PFSK-1 (cell line): ENCODE results near the gene ARL5B.

Source experiments
- FOXP2 ChIP-seq: optimal IDR thresholded peaks from 2 replicates; pipeline ENCODE3; 2011; ENCODE audit warnings: borderline replicate concordance, control low read depth, inconsistent platforms; ENCODE audit not compliant: insufficient read depth; ENCODE audit errors: extremely low read length, extremely low read depth
- POLR2AphosphoS5 ChIP-seq: IDR thresholded peaks from 2 replicates; pipeline ENCODE4 v1.6.1; 2012; ENCODE audit warnings: low read depth, mild to moderate bottlenecking, control low read depth, low read length, moderate library complexity
- SIN3A ChIP-seq: IDR thresholded peaks from 2 replicates; pipeline ENCODE4 v1.6.1; 2012; ENCODE audit warnings: mild to moderate bottlenecking, low read length, moderate library complexity, borderline replicate concordance; ENCODE audit not compliant: insufficient read depth
- TAF1 ChIP-seq: IDR thresholded peaks from 2 replicates; pipeline ENCODE4 v1.6.1; 2012; ENCODE audit warnings: low read length, control low read depth, borderline replicate concordance; ENCODE audit not compliant: insufficient read depth
- TF ChIP-seq, protein P1 (sequence below), 2 experiments: IDR thresholded peaks; 2 replicates each; pipeline versions ENCODE4 v1.6.1 to v1.8.0; 2011 to 2012; ENCODE audit warnings: low read depth in 2 of 2, low read length in 2 of 2, control low read depth in 1 of 2, inconsistent platforms in 1 of 2, mild to moderate bottlenecking in 1 of 2, moderate library complexity in 1 of 2; ENCODE audit not compliant: insufficient read depth in 1 of 2

The ARL5B gene

DNA sequence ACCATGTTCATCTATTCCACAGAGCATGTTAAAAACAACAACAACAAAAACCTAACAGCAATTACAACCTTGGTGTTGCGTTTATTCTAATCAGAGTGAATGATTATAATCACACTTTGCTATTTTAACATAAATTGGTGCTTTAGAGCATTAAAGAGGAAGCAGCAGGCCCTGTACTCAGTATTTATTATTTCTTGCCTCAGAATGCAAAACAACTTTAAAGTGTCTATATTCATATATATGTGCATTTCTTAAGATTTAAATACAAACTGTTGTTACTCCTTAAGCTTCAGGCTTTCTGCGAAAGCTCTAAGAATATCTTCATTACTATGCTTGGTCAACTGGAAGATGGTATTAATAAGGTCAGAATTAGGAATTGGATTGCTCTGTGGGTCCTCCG lies 21.5 kb downstream of the ARL5B start:
- no peak for TF ChIP-seq POLR2AphosphoS5
- TF ChIP-seq FOXP2: no peak

DNA sequence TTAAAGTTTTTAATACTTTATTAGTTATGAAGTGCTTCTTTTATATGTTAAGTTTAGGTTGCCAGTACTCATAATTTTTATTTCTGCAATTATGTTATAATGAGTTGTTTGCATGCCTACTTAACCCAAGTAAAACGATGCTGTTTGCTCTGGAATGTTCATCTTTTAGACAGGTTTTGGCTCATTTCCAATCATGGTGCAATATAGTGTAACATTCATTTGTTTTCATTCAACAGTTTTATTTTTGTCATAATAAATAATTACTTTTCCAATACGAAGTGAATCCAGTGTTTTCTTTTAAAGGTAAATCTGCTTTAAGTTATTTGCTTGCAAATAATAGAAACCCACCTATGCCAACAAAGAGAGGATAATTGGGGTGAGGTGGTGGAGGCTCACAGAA lies 22.1 kb downstream of the ARL5B start:
- TF ChIP-seq FOXP2 (no peak), TAF1 (no peak), POLR2AphosphoS5 (no peak), SIN3A (no peak)
- TF ChIP-seq, protein P1, sequence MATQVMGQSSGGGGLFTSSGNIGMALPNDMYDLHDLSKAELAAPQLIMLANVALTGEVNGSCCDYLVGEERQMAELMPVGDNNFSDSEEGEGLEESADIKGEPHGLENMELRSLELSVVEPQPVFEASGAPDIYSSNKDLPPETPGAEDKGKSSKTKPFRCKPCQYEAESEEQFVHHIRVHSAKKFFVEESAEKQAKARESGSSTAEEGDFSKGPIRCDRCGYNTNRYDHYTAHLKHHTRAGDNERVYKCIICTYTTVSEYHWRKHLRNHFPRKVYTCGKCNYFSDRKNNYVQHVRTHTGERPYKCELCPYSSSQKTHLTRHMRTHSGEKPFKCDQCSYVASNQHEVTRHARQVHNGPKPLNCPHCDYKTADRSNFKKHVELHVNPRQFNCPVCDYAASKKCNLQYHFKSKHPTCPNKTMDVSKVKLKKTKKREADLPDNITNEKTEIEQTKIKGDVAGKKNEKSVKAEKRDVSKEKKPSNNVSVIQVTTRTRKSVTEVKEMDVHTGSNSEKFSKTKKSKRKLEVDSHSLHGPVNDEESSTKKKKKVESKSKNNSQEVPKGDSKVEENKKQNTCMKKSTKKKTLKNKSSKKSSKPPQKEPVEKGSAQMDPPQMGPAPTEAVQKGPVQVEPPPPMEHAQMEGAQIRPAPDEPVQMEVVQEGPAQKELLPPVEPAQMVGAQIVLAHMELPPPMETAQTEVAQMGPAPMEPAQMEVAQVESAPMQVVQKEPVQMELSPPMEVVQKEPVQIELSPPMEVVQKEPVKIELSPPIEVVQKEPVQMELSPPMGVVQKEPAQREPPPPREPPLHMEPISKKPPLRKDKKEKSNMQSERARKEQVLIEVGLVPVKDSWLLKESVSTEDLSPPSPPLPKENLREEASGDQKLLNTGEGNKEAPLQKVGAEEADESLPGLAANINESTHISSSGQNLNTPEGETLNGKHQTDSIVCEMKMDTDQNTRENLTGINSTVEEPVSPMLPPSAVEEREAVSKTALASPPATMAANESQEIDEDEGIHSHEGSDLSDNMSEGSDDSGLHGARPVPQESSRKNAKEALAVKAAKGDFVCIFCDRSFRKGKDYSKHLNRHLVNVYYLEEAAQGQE (IDR thresholded peaks at IDR 0.05; ENCODE audit: insufficient read depth in 1 of 2, low read depth in 2 of 2, low read length in 2 of 2): no peak

- TF ChIP-seq POLR2AphosphoS5 (no peak), TAF1 (no peak), FOXP2 (no peak), SIN3A (no peak)
- TF ChIP-seq, protein P1 (IDR thresholded peaks at IDR 0.05; ENCODE audit: insufficient read depth in 1 of 2, low read depth in 2 of 2, low read length in 2 of 2): no peak
Observed at GRCh38 chr10:18681971-18682411, 22.8 kb downstream of the ARL5B start.

DNA sequence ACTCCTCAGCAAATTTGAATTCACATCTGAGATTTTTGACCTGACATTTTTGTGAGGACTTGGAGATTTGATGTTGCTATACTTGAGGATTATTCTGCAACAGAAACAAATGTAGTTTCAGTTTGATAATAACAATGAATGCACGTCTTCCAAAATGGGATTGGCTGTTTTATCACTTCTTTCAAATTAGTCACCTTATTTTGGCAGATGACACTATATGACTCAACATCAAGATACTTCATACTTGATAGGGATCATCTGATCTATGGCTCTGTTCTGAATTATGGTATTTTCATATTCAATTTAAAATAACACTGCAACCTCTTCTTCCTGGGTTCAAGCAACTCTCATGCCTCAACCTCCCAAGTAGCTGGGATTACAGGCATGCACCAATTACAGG lies 24.2 kb downstream of the ARL5B start:
- TF ChIP-seq FOXP2 (no peak), TAF1 (no peak), POLR2AphosphoS5 (no peak), SIN3A (no peak)
- TF ChIP-seq, protein P1 (IDR thresholded peaks at IDR 0.05; ENCODE audit: insufficient read depth in 1 of 2, low read depth in 2 of 2, low read length in 2 of 2): no peak

DNA sequence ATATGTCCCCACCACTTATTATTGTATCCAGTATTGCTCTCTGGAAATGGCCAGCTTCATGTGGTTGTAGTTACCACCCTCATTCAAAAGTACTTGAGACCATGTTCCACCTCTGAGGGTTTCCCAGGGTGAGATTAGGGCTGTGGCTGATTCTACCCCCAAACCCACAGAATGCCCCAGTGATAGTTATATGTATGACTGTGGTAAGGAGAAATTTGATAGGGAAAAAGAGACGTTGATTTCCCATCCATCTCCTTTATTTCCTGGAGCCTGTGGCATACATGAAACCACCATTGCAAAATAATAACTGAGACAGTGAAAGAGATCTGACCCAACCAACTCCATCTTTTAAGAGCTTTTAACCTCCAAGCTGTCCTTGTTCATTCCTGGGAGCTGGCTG lies 25.2 kb downstream of the ARL5B start:
- TF ChIP-seq, protein P1 (IDR thresholded peaks at IDR 0.05; ENCODE audit: insufficient read depth in 1 of 2, low read depth in 2 of 2, low read length in 2 of 2): no peak
- TF ChIP-seq TAF1: no peak
- no peak for TF ChIP-seq FOXP2
- no peak for TF ChIP-seq POLR2AphosphoS5
- no peak for TF ChIP-seq SIN3A

GRCh38 chr10:18684953-18685352 lies 25.7 kb downstream of the ARL5B start:
- TF ChIP-seq SIN3A (no peak), POLR2AphosphoS5 (no peak), TAF1 (no peak), FOXP2 (no peak)

DNA sequence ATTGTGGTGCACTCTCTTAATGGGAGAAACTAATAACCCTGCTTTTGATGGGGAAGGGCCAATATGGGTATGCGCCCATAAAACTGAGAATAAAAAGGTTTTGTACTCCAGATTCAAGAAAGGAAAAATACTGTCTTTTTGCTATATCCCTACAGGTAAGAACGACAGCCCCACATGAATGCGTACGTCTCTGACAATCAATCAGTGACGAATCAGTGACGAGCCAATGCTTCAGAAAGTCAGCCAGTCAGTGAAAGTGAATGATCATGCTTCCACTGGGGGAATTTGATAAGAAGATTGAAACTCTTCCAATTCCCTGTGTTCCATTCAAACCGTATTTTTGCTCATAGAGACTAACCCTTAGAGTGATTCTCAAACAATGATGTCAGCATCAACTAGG lies 26.3 kb downstream of the ARL5B start:
- TF ChIP-seq FOXP2 (no peak), TAF1 (no peak), SIN3A (no peak), POLR2AphosphoS5 (no peak)
- TF ChIP-seq, protein P1 (IDR thresholded peaks at IDR 0.05; ENCODE audit: insufficient read depth in 1 of 2, low read depth in 2 of 2, low read length in 2 of 2): no peak
